BE2C (cell line): Measurements from ENCODE around the gene GLI3.

ENCODE experiments used
- DNase-seq: peaks from one replicate; pipeline ENCODE4 v3.0.0-alpha.2; 2020
- H3K27me3 ChIP-seq: fragments of 250-450 bp; sonication (Bioruptor Pico); 2 replicates; pipeline ENCODE4 v1.5.1; 2020; ENCODE audit warnings: mild to moderate bottlenecking
- H3K36me3 ChIP-seq: fragments of 250-450 bp; sonication (Bioruptor Pico); 2 replicates; pipeline ENCODE4 v1.5.1; 2020; ENCODE audit warnings: mild to moderate bottlenecking
- H3K4me1 ChIP-seq: fragments of 250-450 bp; sonication (Bioruptor Pico); 2 replicates; pipeline ENCODE4 v1.5.1; 2020
- H3K4me3 ChIP-seq: 2 replicates; pipeline ENCODE4 v1.5.1; 2011; ENCODE audit warnings: low read depth, low read length
- H3K9me3 ChIP-seq: fragments of 250-450 bp; sonication (Bioruptor Pico); 2 replicates; pipeline ENCODE4 v1.5.1; 2020
- TF ChIP-seq, protein P1 (sequence below): IDR thresholded peaks from 2 replicates; pipeline ENCODE4 v1.5.1; 2012; ENCODE audit warnings: mild to moderate bottlenecking, low read depth, low read length

GLI3 gene

DNA sequence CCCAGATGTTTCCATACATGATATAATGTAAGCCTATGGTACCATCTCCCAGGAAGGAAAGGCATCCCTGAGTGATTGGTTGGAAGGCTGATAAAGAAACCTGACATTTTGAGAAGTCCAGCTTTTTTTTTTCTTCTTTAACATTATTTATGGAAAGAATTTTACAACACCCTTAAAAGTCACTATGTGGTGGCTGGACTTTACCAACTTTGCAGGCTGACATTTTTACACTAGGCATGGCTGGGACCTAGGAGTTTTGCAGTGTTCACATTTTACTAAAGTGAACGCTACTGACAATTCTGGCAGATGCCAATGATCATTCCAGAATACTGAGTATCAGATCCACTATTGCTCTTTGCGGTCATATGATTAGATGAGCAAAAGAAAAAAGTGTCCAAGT, 239.9 kb downstream of the GLI3 start:
- no peak overlapping the region for H3K4me3 ChIP-seq
- no peaks in the 10 kb centered on the region for H3K4me1 ChIP-seq
- TF ChIP-seq, protein P1, sequence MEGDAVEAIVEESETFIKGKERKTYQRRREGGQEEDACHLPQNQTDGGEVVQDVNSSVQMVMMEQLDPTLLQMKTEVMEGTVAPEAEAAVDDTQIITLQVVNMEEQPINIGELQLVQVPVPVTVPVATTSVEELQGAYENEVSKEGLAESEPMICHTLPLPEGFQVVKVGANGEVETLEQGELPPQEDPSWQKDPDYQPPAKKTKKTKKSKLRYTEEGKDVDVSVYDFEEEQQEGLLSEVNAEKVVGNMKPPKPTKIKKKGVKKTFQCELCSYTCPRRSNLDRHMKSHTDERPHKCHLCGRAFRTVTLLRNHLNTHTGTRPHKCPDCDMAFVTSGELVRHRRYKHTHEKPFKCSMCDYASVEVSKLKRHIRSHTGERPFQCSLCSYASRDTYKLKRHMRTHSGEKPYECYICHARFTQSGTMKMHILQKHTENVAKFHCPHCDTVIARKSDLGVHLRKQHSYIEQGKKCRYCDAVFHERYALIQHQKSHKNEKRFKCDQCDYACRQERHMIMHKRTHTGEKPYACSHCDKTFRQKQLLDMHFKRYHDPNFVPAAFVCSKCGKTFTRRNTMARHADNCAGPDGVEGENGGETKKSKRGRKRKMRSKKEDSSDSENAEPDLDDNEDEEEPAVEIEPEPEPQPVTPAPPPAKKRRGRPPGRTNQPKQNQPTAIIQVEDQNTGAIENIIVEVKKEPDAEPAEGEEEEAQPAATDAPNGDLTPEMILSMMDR, result no peak
- no peaks in the 10 kb centered on the region for H3K27me3 ChIP-seq
- DNase-seq, result no peak
- H3K9me3 ChIP-seq, result no peaks in the 10 kb centered on the region
- no peaks in the 10 kb centered on the region for H3K36me3 ChIP-seq

DNA sequence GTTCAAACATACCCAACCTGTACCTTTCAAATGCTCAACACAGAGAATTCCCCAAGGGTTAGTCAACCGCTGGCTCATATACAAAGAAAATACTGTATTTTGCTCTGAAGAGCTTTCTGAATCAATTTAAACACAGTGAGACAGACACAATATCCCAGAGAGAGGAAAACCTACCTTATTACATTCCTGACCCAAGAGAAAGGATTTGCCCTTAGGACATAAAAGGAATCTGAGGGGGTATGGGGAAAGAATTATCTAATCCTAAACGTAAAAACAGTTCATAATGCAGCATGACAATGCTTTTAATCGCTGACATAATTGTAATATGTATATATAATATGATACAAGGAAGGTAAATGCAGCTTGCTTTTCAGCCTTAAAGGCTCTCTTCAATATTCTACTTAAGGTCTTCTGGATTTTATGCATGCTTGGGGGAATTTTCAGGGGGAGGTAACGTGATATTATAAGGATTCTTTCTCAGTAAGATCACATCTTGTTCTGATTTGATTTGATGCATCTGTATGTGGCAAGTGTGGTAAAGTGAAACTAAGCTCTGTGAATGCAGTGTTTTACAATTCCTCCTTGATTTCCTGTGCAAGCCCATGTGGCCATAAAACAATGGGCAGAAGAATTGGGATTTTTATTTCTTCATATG, 240.5 kb downstream of the GLI3 start:
- Histone ChIP-seq H3K4me3 (no peak overlapping the region), H3K36me3 (no peaks in the 10 kb centered on the region), H3K9me3 (no peaks in the 10 kb centered on the region), H3K4me1 (no peaks in the 10 kb centered on the region), H3K27me3 (no peaks in the 10 kb centered on the region)
- TF ChIP-seq, protein P1, result no peak
- DNase-seq, result no peak

DNA sequence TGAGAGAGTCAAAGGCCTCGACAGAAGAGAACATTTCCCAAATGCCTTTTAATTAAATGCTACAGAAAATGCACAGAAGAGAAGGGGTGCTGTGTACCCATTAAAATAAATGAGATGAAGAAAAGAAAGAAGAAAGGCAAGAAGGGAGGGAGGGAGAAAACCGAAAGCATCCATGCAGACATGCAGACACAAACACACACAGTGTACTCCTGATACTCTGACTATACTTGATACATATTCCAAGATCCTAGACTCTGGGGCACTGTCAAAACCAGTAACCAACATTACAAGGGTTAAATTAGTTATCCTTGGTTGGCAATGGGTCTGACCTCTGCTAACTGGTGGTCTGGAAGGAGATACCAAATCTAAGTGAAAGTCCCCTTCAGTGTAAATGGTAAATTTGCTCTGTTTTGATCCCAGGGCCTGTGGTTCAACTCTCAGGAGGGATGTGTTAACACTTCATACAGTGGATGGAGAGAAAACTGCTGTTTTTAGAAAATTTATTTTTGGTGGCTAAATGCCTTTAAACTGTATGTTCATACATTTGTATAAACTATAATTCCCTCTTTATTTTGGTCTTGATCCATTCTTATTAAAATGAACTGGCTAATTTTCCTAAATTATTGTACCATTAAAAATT, 241.3 kb downstream of the GLI3 start:
- H3K4me3 ChIP-seq, result no peak overlapping the region
- no peak for DNase-seq
- TF ChIP-seq, protein P1, result no peak
- no peaks in the 10 kb centered on the region for H3K4me1 ChIP-seq
- H3K36me3 ChIP-seq, result no peaks in the 10 kb centered on the region
- no peaks in the 10 kb centered on the region for H3K27me3 ChIP-seq
- no peaks in the 10 kb centered on the region for H3K9me3 ChIP-seq

DNA sequence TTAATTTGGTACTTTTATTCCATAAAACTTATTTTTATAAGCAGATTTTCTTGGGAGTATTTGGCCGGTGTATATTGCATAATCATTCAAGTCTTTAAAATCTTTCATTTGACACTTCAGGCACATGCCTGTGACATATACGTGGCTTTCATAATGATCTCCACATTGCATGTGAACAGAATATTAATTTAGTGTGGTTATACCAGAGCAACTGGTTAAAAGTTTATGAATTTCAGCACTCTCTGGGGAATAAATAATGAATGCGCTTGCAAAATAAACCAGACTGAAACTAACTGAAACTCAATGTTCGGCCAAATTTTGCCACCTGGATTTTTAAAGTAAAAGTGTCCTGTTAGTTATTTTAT, 242.3 kb downstream of the GLI3 start:
- TF ChIP-seq, protein P1, result no peak
- Histone ChIP-seq H3K36me3 (no peaks in the 10 kb centered on the region), H3K9me3 (no peaks in the 10 kb centered on the region), H3K27me3 (no peaks in the 10 kb centered on the region), H3K4me1 (no peaks in the 10 kb centered on the region), H3K4me3 (no peak overlapping the region)
- no peak for DNase-seq

DNA sequence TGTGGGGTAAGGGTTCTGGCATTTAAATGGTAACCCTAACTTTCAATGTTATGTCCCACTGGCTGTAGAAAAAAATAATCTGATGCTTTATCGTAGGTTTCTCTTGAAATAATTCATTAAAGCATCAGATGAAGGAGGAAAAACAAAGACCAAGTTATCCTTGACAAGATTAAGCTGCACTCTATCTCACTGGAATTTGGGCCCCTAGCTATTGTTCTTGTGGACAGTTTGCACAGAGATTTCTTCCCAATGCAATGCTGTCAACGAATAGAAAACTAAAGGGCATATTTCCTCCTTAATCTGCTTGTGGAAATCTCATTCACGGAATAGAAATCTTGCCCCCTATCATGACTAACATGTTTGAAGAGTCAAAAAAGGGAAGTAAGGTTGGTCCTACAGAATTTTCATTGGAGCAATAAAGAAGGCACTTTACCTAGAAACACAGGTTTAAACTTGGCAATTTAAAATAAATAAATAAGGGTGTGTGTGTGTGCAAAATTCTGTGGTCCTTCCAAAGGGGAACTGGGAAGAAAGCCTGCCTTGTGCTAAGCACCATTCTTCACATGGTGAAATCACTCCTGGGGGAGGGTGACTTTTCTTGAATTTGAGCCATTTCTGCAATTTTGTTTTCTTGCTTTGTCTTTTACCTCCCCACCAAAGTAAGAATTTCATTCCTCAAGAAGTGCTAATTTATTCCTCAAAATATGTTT, 242.8 kb downstream of the GLI3 start:
- Histone ChIP-seq H3K36me3 (no peaks in the 10 kb centered on the region), H3K4me3 (no peak overlapping the region), H3K27me3 (no peaks in the 10 kb centered on the region), H3K4me1 (no peaks in the 10 kb centered on the region), H3K9me3 (no peaks in the 10 kb centered on the region)
- TF ChIP-seq, protein P1, result no peak
- no peak for DNase-seq
